ENCODE data around the gene STIM2.

The STIM2 gene

GRCh38 chr4:26985873-26986272, 125.2 kb downstream of the STIM2 start:
- DNase-seq (ENCODE audit: low spot score): no peak
- no peak overlapping the region for H3K4me3 ChIP-seq (ENCODE audit: severe bottlenecking)

GRCh38 chr4:26987191-26987590, 126.5 kb downstream of the STIM2 start:
- H3K9me3 ChIP-seq (ENCODE audit: severe bottlenecking): no peaks in the 10 kb centered on the region
- H3K4me1 ChIP-seq (ENCODE audit: insufficient read depth, poor library complexity, severe bottlenecking): no peaks in the 10 kb centered on the region
- no peaks in the 10 kb centered on the region for H3K36me3 ChIP-seq (ENCODE audit: low read depth)
- no peak overlapping the region for H3K4me3 ChIP-seq (ENCODE audit: severe bottlenecking)
- no peak for ATAC-seq (ENCODE audit: low read depth)
- no peaks in the 10 kb centered on the region for H3K27me3 ChIP-seq (ENCODE audit: insufficient read depth, poor library complexity, severe bottlenecking)
- no peak for DNase-seq (ENCODE audit: low spot score)
- TF ChIP-seq CTCF (IDR thresholded peaks at IDR 0.05; ENCODE audit: poor library complexity, severe bottlenecking): no peak
- H3K27ac ChIP-seq (ENCODE audit: poor library complexity, severe bottlenecking): no peak overlapping the region

More at GRCh38 chr4:26985873-26986272, 125.2 kb downstream of the STIM2 start:
- Histone ChIP-seq H3K27me3 (ENCODE audit: insufficient read depth, poor library complexity, severe bottlenecking) (no peaks in the 10 kb centered on the region), H3K9me3 (ENCODE audit: severe bottlenecking) (no peaks in the 10 kb centered on the region), H3K4me1 (ENCODE audit: insufficient read depth, poor library complexity, severe bottlenecking) (no peaks in the 10 kb centered on the region), H3K36me3 (ENCODE audit: low read depth) (no peaks in the 10 kb centered on the region), H3K27ac (ENCODE audit: poor library complexity, severe bottlenecking) (no peak overlapping the region)
- no peak for TF ChIP-seq CTCF (IDR thresholded peaks at IDR 0.05; ENCODE audit: poor library complexity, severe bottlenecking)
- ATAC-seq (ENCODE audit: low read depth): no peak

GRCh38 chr4:26991057-26991456, 130.4 kb downstream of the STIM2 start:
- no peaks in the 10 kb centered on the region; the same call in 1 of the 2 replicates for H3K36me3 ChIP-seq (ENCODE audit: low read depth)
- DNase-seq (ENCODE audit: low spot score) (no peak), ATAC-seq (ENCODE audit: low read depth) (no peak)
- H3K27me3 ChIP-seq (ENCODE audit: insufficient read depth, poor library complexity, severe bottlenecking): no peaks in the 10 kb centered on the region
- no peak overlapping the region for H3K27ac ChIP-seq (ENCODE audit: poor library complexity, severe bottlenecking)
- no peak for TF ChIP-seq CTCF (IDR thresholded peaks at IDR 0.05; ENCODE audit: poor library complexity, severe bottlenecking)
- no peaks in the 10 kb centered on the region for H3K4me1 ChIP-seq (ENCODE audit: insufficient read depth, poor library complexity, severe bottlenecking)
- H3K9me3 ChIP-seq (ENCODE audit: severe bottlenecking): no peaks in the 10 kb centered on the region
- no peak overlapping the region for H3K4me3 ChIP-seq (ENCODE audit: severe bottlenecking)

GRCh38 chr4:26992657-26993361, 132.2 kb downstream of the STIM2 start:
- Histone ChIP-seq H3K4me3 (ENCODE audit: severe bottlenecking) (no peak overlapping the region), H3K9me3 (ENCODE audit: severe bottlenecking) (no peaks in the 10 kb centered on the region), H3K27me3 (ENCODE audit: insufficient read depth, poor library complexity, severe bottlenecking) (no peaks in the 10 kb centered on the region), H3K27ac (ENCODE audit: poor library complexity, severe bottlenecking) (no peak overlapping the region), H3K36me3 (ENCODE audit: low read depth) (no peaks in the 10 kb centered on the region; the same call in 1 of the 2 replicates), H3K4me1 (ENCODE audit: insufficient read depth, poor library complexity, severe bottlenecking) (no peaks in the 10 kb centered on the region)
- no peak for ATAC-seq (ENCODE audit: low read depth)
- DNase-seq (ENCODE audit: low spot score): no peak
- TF ChIP-seq CTCF (IDR thresholded peaks at IDR 0.05; ENCODE audit: poor library complexity, severe bottlenecking): no peak

GRCh38 chr4:26993539-26993938, 132.9 kb downstream of the STIM2 start:
- H3K27me3 ChIP-seq (ENCODE audit: insufficient read depth, poor library complexity, severe bottlenecking): no peaks in the 10 kb centered on the region
- TF ChIP-seq CTCF (IDR thresholded peaks at IDR 0.05; ENCODE audit: poor library complexity, severe bottlenecking): no peak
- no peaks in the 10 kb centered on the region; the same call in 1 of the 2 replicates for H3K36me3 ChIP-seq (ENCODE audit: low read depth)
- H3K27ac ChIP-seq (ENCODE audit: poor library complexity, severe bottlenecking): no peak overlapping the region
- H3K4me1 ChIP-seq (ENCODE audit: insufficient read depth, poor library complexity, severe bottlenecking): no peaks in the 10 kb centered on the region
- ATAC-seq (ENCODE audit: low read depth) (no peak), DNase-seq (ENCODE audit: low spot score) (no peak)
- H3K9me3 ChIP-seq (ENCODE audit: severe bottlenecking): no peaks in the 10 kb centered on the region
- no peak overlapping the region for H3K4me3 ChIP-seq (ENCODE audit: severe bottlenecking)
